Sciatic nerve (tissue), 2 donors: ENCODE results near the gene LRGUK. TPM values are rescaled to one million over a fixed set of nuclear protein-coding genes. Genes with fewer than 3 reads are reported as not detected.
A peak's percentile ranks its signal among the peaks of the same experiment; 100 is the strongest.
"Not testable (repeated sequence)": the region's sequence is repeated elsewhere in the genome, so short reads cannot be mapped to it uniquely, and the experiment has no call there.

Experiments
- ATAC-seq: fragments of 200-7000 bp; cut with Tn5 transposase; one replicate; pipeline ENCODE4 v1.9.1; 2020; ENCODE audit warnings: mild to moderate bottlenecking, moderate library complexity
- DNase-seq: peaks from one replicate; pipeline ENCODE4 v3.0.0-alpha.2; 2020; ENCODE audit warnings: low spot score
- intact Hi-C: fragments of 100-400 bp; cut with DNase I; formaldehyde crosslinking; loops from one replicate; pipeline ENCODE4 v1.14.2; 2022
- total RNA-seq: library from RNA; stranded (reverse); fragmentation: NEBNext Ultra II Directional; extraction: Animal tissue kit (Norgen Biotek cat#: 25700); gene quantifications from one replicate; pipeline ENCODE4 v1.2.1, GENCODE V29; 2021
- donor health status: DM: no; HTN: no; CAD: no.
- donor health status: DM: no; HTN: no; CAD: no.

LRGUK gene
- total RNA-seq, 1 donor from 2014 or later, result 0.76 TPM

GRCh38 chr7:134287916-134288659 is 160.9 kb downstream of the LRGUK start:
- no peak for ATAC-seq
- no peak for DNase-seq

GRCh38 chr7:134289423-134289822 is 162.3 kb downstream of the LRGUK start:
- DNase-seq, result no peak
- intact Hi-C loops, result no loop called here
- peak; percentile 42 for ATAC-seq

More at GRCh38 chr7:134287916-134288659, 160.9 kb downstream of the LRGUK start:
- intact Hi-C loops, result no loop called here

- no peak for ATAC-seq
- intact Hi-C loops, result no loop called here
Observed at GRCh38 chr7:134289841-134290240, 162.7 kb downstream of the LRGUK start.

GRCh38 chr7:134290286-134290685 is 163.1 kb downstream of the LRGUK start:
- no peak for DNase-seq
- intact Hi-C loops, result no loop called here
- peak; percentile 39 for ATAC-seq

More at GRCh38 chr7:134289841-134290240, 162.7 kb downstream of the LRGUK start:
- no peak for DNase-seq

DNA sequence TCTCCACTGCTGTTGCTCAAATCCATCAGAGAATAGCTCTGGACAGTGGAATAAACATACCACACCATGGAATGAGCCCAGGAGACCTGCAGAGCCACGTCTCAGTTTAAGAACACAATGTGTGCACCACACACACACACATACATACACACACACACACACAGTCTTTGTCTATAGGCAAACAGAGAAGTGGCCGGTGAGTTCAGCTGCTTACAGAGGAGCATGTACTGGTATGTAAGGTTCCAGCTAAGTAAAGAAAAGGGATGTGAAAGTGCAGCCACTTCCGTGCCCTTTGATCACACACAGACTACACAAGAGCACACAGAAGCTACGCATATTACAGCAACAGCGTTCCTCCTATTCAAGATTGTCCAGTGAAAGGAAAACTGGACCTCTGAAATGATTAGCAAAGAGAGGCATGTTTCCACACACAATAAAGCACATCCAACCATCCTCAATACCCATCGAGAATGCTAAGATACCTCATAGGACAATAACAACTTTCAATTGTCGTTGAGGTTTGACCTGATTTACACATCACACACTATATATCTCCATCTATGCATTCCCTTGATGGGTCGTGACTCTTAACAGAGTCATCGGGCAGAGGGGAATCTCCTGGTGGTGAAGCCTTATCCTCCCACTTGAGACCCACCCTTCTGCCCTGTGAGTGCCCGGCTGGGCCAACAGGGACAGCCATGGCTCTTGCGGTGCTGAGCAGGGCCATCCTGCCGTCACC is 166.0 kb downstream of the LRGUK start:
- DNase-seq, result no peak
- ATAC-seq, result peak; percentile 71
- intact Hi-C loops, result no loop called here

DNA sequence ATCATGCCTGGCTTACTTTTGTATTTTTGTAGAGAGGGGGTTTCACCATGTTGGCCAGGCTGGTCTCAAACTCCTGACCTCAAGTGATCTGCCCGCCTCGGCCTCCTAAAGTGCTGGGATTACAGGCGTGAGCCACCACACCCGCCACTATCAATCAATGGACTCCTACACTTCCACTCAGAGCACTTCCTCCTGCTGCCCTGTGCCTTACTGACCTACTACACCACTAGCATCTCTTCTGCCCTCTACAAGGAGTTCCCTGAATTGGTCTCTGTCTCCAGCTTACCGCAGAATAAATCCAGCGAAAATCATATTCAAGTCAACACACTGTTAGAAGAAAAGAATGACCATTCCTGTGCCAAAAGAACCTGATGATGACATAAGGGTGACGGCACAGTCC is 168.8 kb downstream of the LRGUK start:
- intact Hi-C loops, ATAC-seq, DNase-seq: not testable (repeated sequence)

DNA sequence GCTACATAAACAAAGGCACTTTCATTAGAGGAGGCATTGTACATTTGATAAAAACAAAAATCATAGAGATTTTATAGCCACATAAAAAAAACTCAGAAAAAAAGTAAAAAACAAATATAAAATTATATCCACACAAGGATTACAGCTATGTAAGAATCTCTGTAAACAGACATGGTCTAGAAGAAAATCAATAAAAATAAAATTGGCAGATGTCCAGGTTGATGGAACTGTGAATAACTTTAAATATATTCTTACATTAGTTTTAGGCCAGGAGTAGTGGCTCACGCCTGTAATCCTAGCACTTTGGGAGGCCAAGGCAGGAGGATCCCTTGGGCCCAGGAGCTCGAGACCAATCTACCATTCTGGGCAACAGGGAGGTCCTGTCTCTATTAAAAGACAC is 170.3 kb downstream of the LRGUK start:
- ATAC-seq (no peak), DNase-seq (no peak)
- intact Hi-C loops, result no loop called here

DNA sequence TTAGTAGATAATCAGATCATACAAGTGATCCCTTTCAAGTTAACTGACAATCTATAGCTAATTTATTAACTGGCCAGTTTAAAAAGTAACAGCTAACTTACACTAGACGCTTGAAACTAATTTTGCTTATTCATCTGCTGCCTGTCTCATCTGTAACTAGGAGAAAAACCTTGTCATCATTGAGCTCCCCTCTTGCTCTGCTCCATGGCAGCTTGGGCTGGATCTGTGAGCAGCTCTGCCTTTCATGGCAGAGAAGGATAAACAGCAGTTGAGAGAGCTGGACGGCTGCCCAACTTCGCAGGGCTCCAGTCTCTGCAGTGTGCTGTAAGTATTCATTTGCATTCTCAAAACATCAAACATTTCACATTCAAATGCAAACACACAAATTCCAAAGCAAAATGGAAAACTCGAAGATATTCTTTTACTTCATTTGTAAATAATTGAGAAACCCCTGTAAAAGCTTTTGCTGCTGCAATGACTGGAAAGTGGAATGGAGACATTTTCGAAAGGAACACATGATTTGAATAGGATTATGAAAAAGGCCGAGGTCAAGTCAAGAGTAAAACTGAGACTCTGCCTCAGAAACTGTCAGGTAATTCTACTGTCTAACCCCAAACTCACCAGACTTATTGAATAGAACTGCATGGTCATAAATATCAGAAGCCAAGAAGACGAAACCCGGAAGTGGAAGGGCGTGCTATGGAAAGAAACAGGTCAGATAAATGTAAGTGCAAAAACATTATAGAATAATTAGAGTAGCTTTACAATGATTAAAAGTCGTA is 172.0 kb downstream of the LRGUK start:
- no peak for ATAC-seq
- intact Hi-C loops, result no loop called here
- no peak for DNase-seq

GRCh38 chr7:134300988-134301387 is 173.8 kb downstream of the LRGUK start:
- no peak for ATAC-seq
- no peak for DNase-seq
- intact Hi-C loops, result no loop called here

DNA sequence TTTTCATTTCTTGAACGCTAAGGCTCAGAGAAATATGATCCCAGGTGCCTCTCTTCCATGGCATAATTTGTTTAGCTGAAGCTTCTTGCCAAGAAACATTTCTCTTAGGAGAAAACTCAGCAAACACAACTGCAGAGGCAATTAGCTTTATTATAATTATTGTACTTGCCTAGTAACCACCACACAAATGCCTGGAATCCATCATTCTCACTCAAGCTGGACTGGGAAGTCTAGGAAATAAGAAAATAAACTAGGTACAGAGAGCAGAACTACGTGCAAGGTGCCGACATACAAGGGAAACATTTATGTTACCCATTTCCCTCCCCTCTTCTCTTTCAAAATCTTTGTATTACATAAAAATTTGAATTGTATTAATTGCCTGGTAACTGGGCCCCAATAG is 174.5 kb downstream of the LRGUK start:
- no peak for ATAC-seq
- no peak for DNase-seq
- intact Hi-C loops, result no loop called here

DNA sequence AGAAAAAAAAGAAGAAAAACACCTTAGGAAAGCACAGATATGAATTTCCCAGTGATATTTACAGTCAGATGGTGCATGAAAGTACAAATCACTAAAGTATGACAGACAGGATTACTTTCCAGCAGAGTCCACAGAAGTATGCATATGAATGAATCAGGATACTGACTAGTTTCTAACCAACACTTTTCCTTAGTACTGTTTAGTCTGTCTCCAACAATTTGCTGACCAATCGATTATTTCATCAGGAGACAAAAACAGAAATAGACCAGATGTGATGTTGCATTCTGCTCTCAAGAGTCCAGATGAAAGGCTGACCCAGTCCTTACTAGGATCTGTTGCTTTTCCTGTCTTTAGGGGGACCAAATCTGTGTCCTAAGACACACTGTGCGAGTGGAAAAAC is 175.0 kb downstream of the LRGUK start:
- intact Hi-C loops, result no loop called here
- no peak for DNase-seq
- no peak for ATAC-seq

DNA sequence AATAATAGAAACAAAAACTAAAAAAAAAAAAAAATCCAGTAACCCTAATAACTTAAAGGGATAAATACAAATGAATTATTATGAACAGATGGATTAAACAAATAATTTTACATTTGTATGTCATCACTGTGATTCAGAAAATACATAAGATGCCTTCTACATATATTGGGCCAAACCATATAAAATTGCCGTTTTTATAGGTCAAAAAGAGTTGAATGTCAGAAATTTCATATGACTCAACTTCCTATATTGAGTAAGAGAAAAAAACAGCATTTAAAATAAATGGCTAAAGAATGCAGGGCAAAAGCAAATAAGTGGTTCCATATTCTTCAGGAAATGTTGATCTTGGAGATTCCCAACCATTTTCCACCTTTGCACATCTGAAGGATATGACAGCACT is 180.2 kb downstream of the LRGUK start:
- ATAC-seq (no peak), DNase-seq (no peak)
- intact Hi-C loops, result no loop called here

DNA sequence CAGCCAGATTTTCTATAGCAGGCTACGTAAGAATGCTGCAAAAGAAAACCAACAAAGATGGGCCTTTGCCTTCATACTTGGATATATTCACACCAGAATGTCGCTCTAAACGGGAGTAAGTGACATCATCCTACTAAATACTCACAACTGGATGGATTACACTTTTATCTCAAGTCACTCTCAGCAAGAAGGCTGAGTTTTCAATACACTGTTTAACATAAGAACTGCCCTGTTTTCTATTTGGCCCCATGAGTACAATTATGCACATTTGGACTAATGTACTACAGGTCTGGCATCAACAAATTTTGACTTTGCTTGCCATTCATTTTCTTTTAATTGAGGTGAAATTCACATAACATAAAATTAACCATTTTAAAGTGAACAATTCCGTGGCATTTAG is 181.4 kb downstream of the LRGUK start:
- DNase-seq (no peak), ATAC-seq (no peak)
- intact Hi-C loops, result no loop called here

GRCh38 chr7:134311807-134312206 is 184.7 kb downstream of the LRGUK start:
- no peak for DNase-seq
- no peak for ATAC-seq
- intact Hi-C loops, result no loop called here

DNA sequence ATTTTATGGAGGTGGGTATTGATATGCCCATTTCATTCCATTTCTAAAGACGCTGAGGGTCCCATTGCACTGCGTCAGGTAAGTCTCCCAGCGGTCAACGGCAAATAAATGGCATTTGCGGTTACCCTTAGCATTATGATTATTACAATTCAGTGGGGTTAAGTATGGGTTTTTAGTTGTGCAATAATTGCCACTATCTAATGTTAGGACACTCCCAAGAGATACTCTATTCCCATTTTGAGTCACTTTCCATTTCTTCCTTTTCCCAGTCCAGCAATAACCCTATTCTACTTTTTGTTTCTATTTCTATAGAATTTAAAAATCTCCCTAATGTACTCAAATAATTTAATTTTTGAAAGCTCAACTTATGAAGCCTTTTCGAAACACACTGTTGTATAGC is 185.6 kb downstream of the LRGUK start:
- intact Hi-C loops, result no loop called here

GRCh38 chr7:134313543-134313942 is 186.4 kb downstream of the LRGUK start:
- ATAC-seq (no peak), DNase-seq (no peak)
- intact Hi-C loops, result no loop called here

More for the DNA sequence above, 185.6 kb downstream of the LRGUK start:
- DNase-seq (no peak), ATAC-seq (no peak)
